Occipital lobe (tissue), 2 donors: ENCODE data around the gene TBL2. TPM values are rescaled to one million over a fixed set of nuclear protein-coding genes. Genes with fewer than 3 reads are reported as not detected.
"Not testable (repeated sequence)": the region's sequence is repeated elsewhere in the genome, so short reads cannot be mapped to it uniquely, and the experiment has no call there.

ENCODE experiments used
- DNase-seq: peaks from one replicate; lab custom pipeline; 2025; lab: John Stamatoyannopoulos, UW
- total RNA-seq: library from RNA; depleted of rRNA; stranded (reverse); fragments of >200 nt; gene quantifications from one replicate; pipeline ENCODE4 v1.2.3, GENCODE V29; 2014

The TBL2 gene
- total RNA-seq, 1 donor from 2014 or later, result 22.5 TPM

- no peak for DNase-seq
Measured at GRCh38 chr7:73570521-73570920, 7.9 kb downstream of the TBL2 start.

GRCh38 chr7:73569042-73569608 lies 9.3 kb downstream of the TBL2 start:
- no peak for DNase-seq

- DNase-seq, result no peak
Measured at GRCh38 chr7:73567846-73568685, 10.3 kb downstream of the TBL2 start.

- DNase-seq, result no peak
Measured at GRCh38 chr7:73567140-73567539, 11.2 kb downstream of the TBL2 start.

- DNase-seq, result not testable (repeated sequence)
Measured at GRCh38 chr7:73566431-73566830, 11.9 kb downstream of the TBL2 start.

- DNase-seq, result no peak
Measured at GRCh38 chr7:73565675-73566340, 12.6 kb downstream of the TBL2 start.

- DNase-seq, result no peak
Measured at GRCh38 chr7:73560109-73560835, 18.1 kb downstream of the TBL2 start.

- DNase-seq, result peak; percentile 45
Measured at GRCh38 chr7:73557397-73558257, 20.8 kb downstream of the TBL2 start, which contains the start of gene BCL7B. Gene BCL7B, minus strand, starts transcription at chr7:73557690. Its CDS starts 112 bp downstream, at chr7:73557578.

- peak; percentile 85 for DNase-seq
Measured at GRCh38 chr7:73557108-73557396, 21.3 kb downstream of the TBL2 start.

GRCh38 chr7:73556208-73557107 lies 21.9 kb downstream of the TBL2 start:
- no peak for DNase-seq

GRCh38 chr7:73555411-73555982 lies 22.9 kb downstream of the TBL2 start:
- no peak for DNase-seq

GRCh38 chr7:73550093-73550492 lies 28.3 kb downstream of the TBL2 start:
- DNase-seq, result not testable (repeated sequence)

GRCh38 chr7:73549176-73549575 lies 29.2 kb downstream of the TBL2 start:
- no peak for DNase-seq

GRCh38 chr7:73547841-73548240 lies 30.5 kb downstream of the TBL2 start:
- no peak for DNase-seq

- no peak for DNase-seq
Measured at GRCh38 chr7:73544678-73545077, 33.7 kb downstream of the TBL2 start.

- DNase-seq, result no peak
Measured at GRCh38 chr7:73541722-73542121, 36.7 kb downstream of the TBL2 start.

GRCh38 chr7:73539709-73540108 lies 38.7 kb downstream of the TBL2 start:
- no peak for DNase-seq

- not testable (repeated sequence) for DNase-seq
Measured at GRCh38 chr7:73538510-73538909, 39.9 kb downstream of the TBL2 start.

- no peak for DNase-seq
Measured at GRCh38 chr7:73537051-73537450, 41.3 kb downstream of the TBL2 start.

- DNase-seq, result no peak
Measured at GRCh38 chr7:73536479-73536878, 41.9 kb downstream of the TBL2 start.
